BLaER1 treated with 17β-estradiol and CSF1 and Interleukin-3, amounts not matched to agents 10 nM and 100 nM (cell line): ENCODE data around the gene ASIC4.

Source experiments
- H3K27ac ChIP-seq, 11 experiments: shearing (Covaris generic); formaldehyde crosslinking; 2 replicates each; pipeline ENCODE4 v1.8.1; 2022
- H3K27me3 ChIP-seq, 11 experiments: shearing (Covaris generic); formaldehyde crosslinking; 2 replicates each; pipeline ENCODE4 v1.8.1; 2022
- H3K36me3 ChIP-seq, 11 experiments: shearing (Covaris generic); formaldehyde crosslinking; 2 replicates each; pipeline ENCODE4 v1.8.1; 2022
- H3K4me1 ChIP-seq, 10 experiments: shearing (Covaris generic); formaldehyde crosslinking; 2 replicates each; pipeline ENCODE4 v1.8.1; 2022
- H3K4me2 ChIP-seq, 11 experiments: shearing (Covaris generic); formaldehyde crosslinking; 2 replicates each; pipeline ENCODE4 v1.8.1; 2022
- H3K4me3 ChIP-seq, 10 experiments: shearing (Covaris generic); formaldehyde crosslinking; 2 replicates each; pipeline ENCODE4 v1.8.1; 2022
- H3K9ac ChIP-seq, 11 experiments: shearing (Covaris generic); formaldehyde crosslinking; 2 replicates each; pipeline ENCODE4 v1.8.1; 2022
- H3K9me3 ChIP-seq, 11 experiments: shearing (Covaris generic); formaldehyde crosslinking; replicated peaks in 1 of 11; 2 replicates each; pipeline ENCODE4 v1.8.1; 2022
- H4K20me1 ChIP-seq, 11 experiments: shearing (Covaris generic); formaldehyde crosslinking; 2 replicates each; pipeline ENCODE4 v1.8.1; 2022
- Cebpa-rat ChIP-seq, 11 experiments: shearing (Covaris generic); IDR thresholded peaks; 2 replicates each; pipeline ENCODE4 v1.8.1; 2022

The ASIC4 gene

GRCh38 chr2:219574484-219575311 lies 60.4 kb downstream of the ASIC4 start:
- Histone ChIP-seq H3K27ac (no peak overlapping the region), H3K4me3 (no peak overlapping the region), H4K20me1 (peaks cover 0 to 9% (median 7%) of the 10 kb centered on the region in 11 experiments; a peak in 13 of 22 replicates), H3K4me2 (no peak overlapping the region), H3K9ac (no peak overlapping the region), H3K4me1 (peaks cover 8 to 23% (median 17%) of the 10 kb centered on the region in 10 experiments; a peak in 19 of 20 replicates), H3K36me3 (no peaks in the 10 kb centered on the region), H3K27me3 (peaks cover 0 to 12% (median 0%) of the 10 kb centered on the region in 11 experiments; a peak in 5 of 22 replicates), H3K9me3 (no peaks in the 10 kb centered on the region)
- no peak for TF ChIP-seq Cebpa-rat (IDR thresholded peaks at IDR 0.05)

DNA sequence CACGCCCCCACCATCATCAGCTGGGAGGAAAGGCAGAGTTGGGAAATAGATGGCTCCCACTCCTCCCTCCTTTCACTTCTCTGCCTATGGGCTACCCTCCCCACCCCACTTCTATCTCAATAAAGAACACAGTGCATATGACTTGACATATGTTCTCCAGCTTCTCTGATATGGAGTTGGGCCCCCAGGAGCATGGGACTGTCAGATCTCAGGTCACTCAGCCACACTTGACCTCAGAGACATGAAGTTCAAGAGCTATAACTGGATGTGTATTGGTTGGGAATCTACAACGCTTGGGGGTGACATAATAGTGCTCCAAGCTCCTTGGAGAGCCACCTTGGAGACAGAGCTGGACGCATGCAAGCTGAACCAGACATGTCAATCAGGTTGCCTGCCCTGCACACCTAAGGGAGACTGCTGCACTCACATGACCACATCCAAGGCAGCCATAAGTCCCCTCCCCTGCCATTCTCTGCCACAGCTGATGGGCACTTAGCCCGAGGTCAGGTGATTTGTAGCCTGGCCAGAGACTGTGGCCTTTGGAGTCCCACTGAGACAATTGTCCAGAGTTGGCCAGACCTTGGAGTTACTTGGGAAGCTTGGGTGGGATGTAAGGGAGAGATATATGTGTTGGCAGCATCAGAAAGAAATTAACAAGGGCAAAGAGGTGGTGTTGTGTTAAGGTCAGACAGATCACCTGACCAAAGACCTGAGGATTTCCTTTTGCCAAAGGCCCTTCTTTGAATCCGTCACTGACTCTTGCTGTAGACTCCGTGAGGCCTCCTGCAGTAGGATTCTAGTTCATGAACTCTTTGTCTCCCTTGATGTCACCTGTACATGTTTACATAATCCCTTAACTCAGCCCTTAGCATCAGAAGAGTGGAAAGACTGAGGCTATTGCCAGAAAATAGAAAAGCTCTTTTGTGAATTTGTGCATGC lies 61.6 kb downstream of the ASIC4 start:
- H3K4me1 ChIP-seq, result peaks cover 0 to 13% (median 7%) of the 10 kb centered on the region in 10 experiments; a peak in 14 of 20 replicates
- no peaks in the 10 kb centered on the region for H4K20me1 ChIP-seq
- H3K27me3 ChIP-seq, result peaks cover 0 to 1% (median 0%) of the 10 kb centered on the region in 11 experiments; a peak in 2 of 22 replicates
- no peak overlapping the region for H3K4me3 ChIP-seq
- no peak overlapping the region for H3K27ac ChIP-seq
- TF ChIP-seq Cebpa-rat (IDR thresholded peaks at IDR 0.05), result no peak
- no peak overlapping the region for H3K9ac ChIP-seq
- no peaks in the 10 kb centered on the region for H3K9me3 ChIP-seq
- no peaks in the 10 kb centered on the region for H3K36me3 ChIP-seq
- H3K4me2 ChIP-seq, result no peak overlapping the region

GRCh38 chr2:219576505-219577388 lies 62.5 kb downstream of the ASIC4 start:
- Histone ChIP-seq H3K36me3 (no peaks in the 10 kb centered on the region), H3K4me1 (peaks cover 0 to 10% (median 4%) of the 10 kb centered on the region in 10 experiments; a peak in 14 of 20 replicates), H3K4me2 (no peak overlapping the region), H3K9ac (no peak overlapping the region), H3K27ac (no peak overlapping the region), H3K4me3 (no peak overlapping the region), H3K27me3 (no peaks in the 10 kb centered on the region; a peak in 1 of 22 replicates), H4K20me1 (no peaks in the 10 kb centered on the region), H3K9me3 (no peaks in the 10 kb centered on the region)
- TF ChIP-seq Cebpa-rat (IDR thresholded peaks at IDR 0.05), result no peak

- no peaks in the 10 kb centered on the region for H3K27me3 ChIP-seq
- no peak overlapping the region for H3K27ac ChIP-seq
- 0 out of 22 replicates have a peak overlapping the region, but pooled peaks of 1 of the 11 experiments have one; percentile 21 for H3K4me2 ChIP-seq
These were observed 64.7 kb downstream of the ASIC4 start for GRCh38 chr2:219578811-219579613.

DNA sequence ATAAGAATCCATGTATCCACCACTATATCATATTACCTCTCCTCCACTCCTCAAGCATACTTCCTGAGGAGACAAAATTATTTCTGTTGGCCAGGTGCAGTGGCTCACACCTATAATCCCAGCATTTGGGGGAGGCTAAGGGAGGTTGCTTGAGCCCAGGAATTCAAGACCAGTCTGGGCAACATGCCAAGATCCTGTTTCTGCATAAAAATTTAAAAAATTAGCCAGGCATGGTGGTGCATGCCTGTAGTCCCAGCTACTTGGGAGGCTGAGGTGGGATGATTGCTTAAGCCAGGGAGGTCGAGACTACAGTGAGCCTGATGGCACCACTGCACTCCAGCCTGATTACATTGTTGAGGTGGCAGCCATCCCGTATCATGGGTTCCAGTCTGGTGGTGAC lies 67.1 kb downstream of the ASIC4 start:
- H4K20me1 ChIP-seq, result no peaks in the 10 kb centered on the region
- no peak overlapping the region for H3K4me3 ChIP-seq
- H3K9me3 ChIP-seq, result no peaks in the 10 kb centered on the region
- H3K36me3 ChIP-seq, result no peaks in the 10 kb centered on the region
- peaks cover 0 to 7% (median 0%) of the 10 kb centered on the region in 10 experiments; a peak in 1 of 20 replicates for H3K4me1 ChIP-seq
- TF ChIP-seq Cebpa-rat (IDR thresholded peaks at IDR 0.05), result no peak
- no peaks in the 10 kb centered on the region for H3K27me3 ChIP-seq
- H3K27ac ChIP-seq, result no peak overlapping the region
- H3K9ac ChIP-seq, result no peak overlapping the region
- no peak overlapping the region for H3K4me2 ChIP-seq

More at GRCh38 chr2:219578811-219579613, 64.7 kb downstream of the ASIC4 start:
- H4K20me1 ChIP-seq, result no peaks in the 10 kb centered on the region
- peaks cover 0 to 7% (median 0%) of the 10 kb centered on the region in 10 experiments; a peak in 1 of 20 replicates for H3K4me1 ChIP-seq
- H3K36me3 ChIP-seq, result no peaks in the 10 kb centered on the region
- TF ChIP-seq Cebpa-rat (IDR thresholded peaks at IDR 0.05), result no peak
- no peaks in the 10 kb centered on the region for H3K9me3 ChIP-seq
- no peak overlapping the region for H3K9ac ChIP-seq
- H3K4me3 ChIP-seq, result no peak overlapping the region
